Measurements from ENCODE around the gene FGF22. TPM values are rescaled to one million over a fixed set of nuclear protein-coding genes. Genes with fewer than 3 reads are reported as not detected.
A peak's percentile ranks its signal among the peaks of the same experiment; 100 is the strongest.

Gene FGF22
- total and polyA plus RNA-seq, 2 of the 13 experiments (the other 11 are each of a cell fraction or from before 2014, with no cell fraction given): 0.24 TPM; not detected in 1

DNA sequence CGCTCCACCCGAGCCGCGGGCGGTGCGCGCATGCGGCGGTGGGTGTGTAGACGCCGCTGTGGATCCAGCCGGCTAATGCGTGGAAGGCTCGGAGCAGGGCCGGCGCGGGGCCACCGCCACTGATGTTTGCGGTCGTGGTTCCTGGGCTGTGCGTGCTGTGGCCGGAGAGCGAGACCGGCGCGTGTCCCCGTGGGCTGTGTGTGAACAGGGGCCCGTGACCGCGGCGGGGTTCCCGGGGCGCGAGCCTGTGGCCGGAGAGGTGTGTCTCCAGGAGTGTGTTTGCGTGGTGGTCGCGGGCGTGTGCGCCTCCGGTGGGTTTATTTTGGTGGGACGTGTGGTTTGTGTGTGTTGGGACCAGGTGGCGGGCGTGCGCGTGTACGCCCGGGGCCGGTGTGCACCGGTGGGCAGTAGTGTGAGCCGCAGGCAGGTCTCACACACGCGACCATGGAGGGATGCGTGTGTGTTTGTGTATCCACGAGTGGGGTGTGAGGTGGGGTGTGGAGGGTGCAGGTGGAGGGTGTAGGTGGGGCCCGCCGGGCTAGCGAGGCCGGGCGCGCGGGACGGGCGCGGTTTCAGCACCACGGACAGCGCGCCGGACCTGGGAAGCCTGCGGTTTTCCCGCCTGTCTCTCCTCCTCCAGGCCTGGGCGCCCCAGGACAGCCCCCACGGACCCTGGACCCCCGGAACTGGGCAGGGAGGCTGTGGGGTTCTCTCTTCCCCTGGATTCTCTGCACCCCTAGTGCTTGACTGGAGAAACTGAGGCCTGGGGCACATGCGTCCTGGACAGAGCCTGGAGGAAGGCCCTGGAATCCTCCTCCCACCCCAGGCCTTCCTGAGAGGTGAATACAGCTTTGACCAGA is 48.4 kb upstream of the FGF22 start (continued):
- TF ChIP-seq, protein P1, sequence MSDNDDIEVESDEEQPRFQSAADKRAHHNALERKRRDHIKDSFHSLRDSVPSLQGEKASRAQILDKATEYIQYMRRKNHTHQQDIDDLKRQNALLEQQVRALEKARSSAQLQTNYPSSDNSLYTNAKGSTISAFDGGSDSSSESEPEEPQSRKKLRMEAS (IDR thresholded peaks at IDR 0.05): peak; percentile 47; the same call in 1 of the 2 replicates
- TF ChIP-seq, protein P2, sequence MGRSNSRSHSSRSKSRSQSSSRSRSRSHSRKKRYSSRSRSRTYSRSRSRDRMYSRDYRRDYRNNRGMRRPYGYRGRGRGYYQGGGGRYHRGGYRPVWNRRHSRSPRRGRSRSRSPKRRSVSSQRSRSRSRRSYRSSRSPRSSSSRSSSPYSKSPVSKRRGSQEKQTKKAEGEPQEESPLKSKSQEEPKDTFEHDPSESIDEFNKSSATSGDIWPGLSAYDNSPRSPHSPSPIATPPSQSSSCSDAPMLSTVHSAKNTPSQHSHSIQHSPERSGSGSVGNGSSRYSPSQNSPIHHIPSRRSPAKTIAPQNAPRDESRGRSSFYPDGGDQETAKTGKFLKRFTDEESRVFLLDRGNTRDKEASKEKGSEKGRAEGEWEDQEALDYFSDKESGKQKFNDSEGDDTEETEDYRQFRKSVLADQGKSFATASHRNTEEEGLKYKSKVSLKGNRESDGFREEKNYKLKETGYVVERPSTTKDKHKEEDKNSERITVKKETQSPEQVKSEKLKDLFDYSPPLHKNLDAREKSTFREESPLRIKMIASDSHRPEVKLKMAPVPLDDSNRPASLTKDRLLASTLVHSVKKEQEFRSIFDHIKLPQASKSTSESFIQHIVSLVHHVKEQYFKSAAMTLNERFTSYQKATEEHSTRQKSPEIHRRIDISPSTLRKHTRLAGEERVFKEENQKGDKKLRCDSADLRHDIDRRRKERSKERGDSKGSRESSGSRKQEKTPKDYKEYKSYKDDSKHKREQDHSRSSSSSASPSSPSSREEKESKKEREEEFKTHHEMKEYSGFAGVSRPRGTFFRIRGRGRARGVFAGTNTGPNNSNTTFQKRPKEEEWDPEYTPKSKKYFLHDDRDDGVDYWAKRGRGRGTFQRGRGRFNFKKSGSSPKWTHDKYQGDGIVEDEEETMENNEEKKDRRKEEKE (IDR thresholded peaks at IDR 0.05): no peak
- TF ChIP-seq SIX4 (CRISPR knock-in tag; IDR thresholded peaks at IDR 0.05) (peak; percentile 56; the same call in 1 of the 2 replicates), ZNF124 (CRISPR knock-in tag; IDR thresholded peaks at IDR 0.05) (peak; percentile 76; the same call in 1 of the 2 replicates), ZNF564 (CRISPR knock-in tag; IDR thresholded peaks at IDR 0.05) (0 out of 2 replicates have a peak, but pooled peaks have one; percentile 50), ZNF367 (CRISPR knock-in tag; IDR thresholded peaks at IDR 0.05; ENCODE audit: borderline replicate concordance) (peak; percentile 69; the same call in 1 of the 2 replicates), KDM5B (CRISPR knock-in tag; IDR thresholded peaks at IDR 0.05; ENCODE audit: borderline replicate concordance) (peak; percentile 88; the same call in 1 of the 2 replicates), HOXD1 (CRISPR knock-in tag; IDR thresholded peaks at IDR 0.05) (peak; percentile 80), RARA (CRISPR knock-in tag; IDR thresholded peaks at IDR 0.05) (peak; percentile 47; the same call in 1 of the 2 replicates), CBFB (CRISPR knock-in tag; IDR thresholded peaks at IDR 0.05) (0 out of 2 replicates have a peak, but pooled peaks have one; percentile 25), ZNF253 (CRISPR knock-in tag; IDR thresholded peaks at IDR 0.05; ENCODE audit: borderline replicate concordance) (peak; percentile 61; the same call in 1 of the 2 replicates), EP300 (IDR thresholded peaks at IDR 0.05; ENCODE audit: low read depth in 2 of 2, low read length in 2 of 2) (no peak), EP300 (CRISPR knock-in tag; IDR thresholded peaks at IDR 0.05; ENCODE audit: borderline replicate concordance) (no peak), HNRNPK (IDR thresholded peaks at IDR 0.05; ENCODE audit: low read depth, low read length, poor library complexity, severe bottlenecking) (peak; percentile 33), IKZF4 (CRISPR knock-in tag; IDR thresholded peaks at IDR 0.05; ENCODE audit: borderline replicate concordance, low read depth, not compliant biosample characterization) (peak; percentile 76)
- TF ChIP-seq, protein P3, sequence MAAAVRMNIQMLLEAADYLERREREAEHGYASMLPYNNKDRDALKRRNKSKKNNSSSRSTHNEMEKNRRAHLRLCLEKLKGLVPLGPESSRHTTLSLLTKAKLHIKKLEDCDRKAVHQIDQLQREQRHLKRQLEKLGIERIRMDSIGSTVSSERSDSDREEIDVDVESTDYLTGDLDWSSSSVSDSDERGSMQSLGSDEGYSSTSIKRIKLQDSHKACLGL (CRISPR knock-in tag; IDR thresholded peaks at IDR 0.05): peak; percentile 80
- TF ChIP-seq, protein P4, sequence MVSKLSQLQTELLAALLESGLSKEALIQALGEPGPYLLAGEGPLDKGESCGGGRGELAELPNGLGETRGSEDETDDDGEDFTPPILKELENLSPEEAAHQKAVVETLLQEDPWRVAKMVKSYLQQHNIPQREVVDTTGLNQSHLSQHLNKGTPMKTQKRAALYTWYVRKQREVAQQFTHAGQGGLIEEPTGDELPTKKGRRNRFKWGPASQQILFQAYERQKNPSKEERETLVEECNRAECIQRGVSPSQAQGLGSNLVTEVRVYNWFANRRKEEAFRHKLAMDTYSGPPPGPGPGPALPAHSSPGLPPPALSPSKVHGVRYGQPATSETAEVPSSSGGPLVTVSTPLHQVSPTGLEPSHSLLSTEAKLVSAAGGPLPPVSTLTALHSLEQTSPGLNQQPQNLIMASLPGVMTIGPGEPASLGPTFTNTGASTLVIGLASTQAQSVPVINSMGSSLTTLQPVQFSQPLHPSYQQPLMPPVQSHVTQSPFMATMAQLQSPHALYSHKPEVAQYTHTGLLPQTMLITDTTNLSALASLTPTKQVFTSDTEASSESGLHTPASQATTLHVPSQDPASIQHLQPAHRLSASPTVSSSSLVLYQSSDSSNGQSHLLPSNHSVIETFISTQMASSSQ (IDR thresholded peaks at IDR 0.05; ENCODE audit: low read depth): no peak
- TF ChIP-seq, protein P4 (CRISPR knock-in tag; IDR thresholded peaks at IDR 0.05; ENCODE audit: borderline replicate concordance): 0 out of 2 replicates have a peak, but pooled peaks have one; percentile 35
- TF ChIP-seq, protein P5, sequence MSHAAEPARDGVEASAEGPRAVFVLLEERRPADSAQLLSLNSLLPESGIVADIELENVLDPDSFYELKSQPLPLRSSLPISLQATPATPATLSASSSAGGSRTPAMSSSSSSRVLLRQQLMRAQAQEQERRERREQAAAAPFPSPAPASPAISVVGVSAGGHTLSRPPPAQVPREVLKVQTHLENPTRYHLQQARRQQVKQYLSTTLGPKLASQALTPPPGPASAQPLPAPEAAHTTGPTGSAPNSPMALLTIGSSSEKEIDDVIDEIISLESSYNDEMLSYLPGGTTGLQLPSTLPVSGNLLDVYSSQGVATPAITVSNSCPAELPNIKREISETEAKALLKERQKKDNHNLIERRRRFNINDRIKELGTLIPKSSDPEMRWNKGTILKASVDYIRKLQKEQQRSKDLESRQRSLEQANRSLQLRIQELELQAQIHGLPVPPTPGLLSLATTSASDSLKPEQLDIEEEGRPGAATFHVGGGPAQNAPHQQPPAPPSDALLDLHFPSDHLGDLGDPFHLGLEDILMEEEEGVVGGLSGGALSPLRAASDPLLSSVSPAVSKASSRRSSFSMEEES (CRISPR knock-in tag; IDR thresholded peaks at IDR 0.05): peak; percentile 82
